ENCODE results near the gene MYBBP1A.

MYBBP1A gene

DNA sequence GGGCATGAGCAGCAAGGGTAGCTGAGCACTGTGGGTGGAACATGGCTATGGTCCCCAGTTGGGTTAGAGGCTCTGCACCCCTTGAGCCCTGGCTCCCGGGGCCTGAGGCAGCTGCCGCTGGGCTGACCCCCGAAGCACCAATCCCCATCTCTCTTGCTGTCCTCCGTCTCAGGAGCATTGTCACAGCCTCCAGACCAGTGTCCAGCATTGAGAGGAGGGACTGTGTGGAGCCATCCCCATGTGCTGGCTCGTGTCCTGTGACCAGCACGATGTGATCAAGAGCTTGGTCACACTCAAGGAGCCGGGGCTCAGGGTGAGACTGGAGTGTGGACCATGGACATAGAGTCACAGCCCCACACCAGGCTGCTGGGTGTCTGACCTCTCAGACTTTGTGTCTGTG, 32.0 kb upstream of the MYBBP1A start:
- H3K4me3 ChIP-seq (ENCODE audit: low read depth, low read length) = no peak overlapping the region
- TF ChIP-seq, protein P1, sequence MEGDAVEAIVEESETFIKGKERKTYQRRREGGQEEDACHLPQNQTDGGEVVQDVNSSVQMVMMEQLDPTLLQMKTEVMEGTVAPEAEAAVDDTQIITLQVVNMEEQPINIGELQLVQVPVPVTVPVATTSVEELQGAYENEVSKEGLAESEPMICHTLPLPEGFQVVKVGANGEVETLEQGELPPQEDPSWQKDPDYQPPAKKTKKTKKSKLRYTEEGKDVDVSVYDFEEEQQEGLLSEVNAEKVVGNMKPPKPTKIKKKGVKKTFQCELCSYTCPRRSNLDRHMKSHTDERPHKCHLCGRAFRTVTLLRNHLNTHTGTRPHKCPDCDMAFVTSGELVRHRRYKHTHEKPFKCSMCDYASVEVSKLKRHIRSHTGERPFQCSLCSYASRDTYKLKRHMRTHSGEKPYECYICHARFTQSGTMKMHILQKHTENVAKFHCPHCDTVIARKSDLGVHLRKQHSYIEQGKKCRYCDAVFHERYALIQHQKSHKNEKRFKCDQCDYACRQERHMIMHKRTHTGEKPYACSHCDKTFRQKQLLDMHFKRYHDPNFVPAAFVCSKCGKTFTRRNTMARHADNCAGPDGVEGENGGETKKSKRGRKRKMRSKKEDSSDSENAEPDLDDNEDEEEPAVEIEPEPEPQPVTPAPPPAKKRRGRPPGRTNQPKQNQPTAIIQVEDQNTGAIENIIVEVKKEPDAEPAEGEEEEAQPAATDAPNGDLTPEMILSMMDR (IDR thresholded peaks at IDR 0.05; ENCODE audit: borderline replicate concordance, insufficient read depth, low read depth, low read length) = no peak

DNA sequence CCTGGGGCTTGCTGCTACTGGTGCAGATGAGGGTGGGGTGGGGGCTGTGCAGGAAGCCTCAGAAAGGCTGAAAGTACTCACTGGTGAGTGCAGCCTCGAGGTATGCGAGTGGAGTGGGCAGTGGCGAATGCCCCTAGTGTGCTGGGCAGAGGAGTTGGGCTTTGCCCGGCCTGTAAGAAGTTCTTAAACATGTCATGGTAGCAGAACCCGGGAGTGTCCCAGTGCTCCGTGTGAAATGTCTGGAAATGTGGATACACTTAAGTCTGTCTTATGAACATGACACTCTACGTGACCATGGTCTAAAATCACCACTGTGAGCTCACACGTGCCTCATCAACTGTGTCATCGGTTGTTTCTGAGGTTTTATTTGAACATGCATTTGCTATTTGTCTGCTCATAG, 30.9 kb upstream of the MYBBP1A start:
- TF ChIP-seq, protein P1 (IDR thresholded peaks at IDR 0.05; ENCODE audit: borderline replicate concordance, insufficient read depth, low read depth, low read length) = no peak
- no peak overlapping the region for H3K4me3 ChIP-seq (ENCODE audit: low read depth, low read length)

DNA sequence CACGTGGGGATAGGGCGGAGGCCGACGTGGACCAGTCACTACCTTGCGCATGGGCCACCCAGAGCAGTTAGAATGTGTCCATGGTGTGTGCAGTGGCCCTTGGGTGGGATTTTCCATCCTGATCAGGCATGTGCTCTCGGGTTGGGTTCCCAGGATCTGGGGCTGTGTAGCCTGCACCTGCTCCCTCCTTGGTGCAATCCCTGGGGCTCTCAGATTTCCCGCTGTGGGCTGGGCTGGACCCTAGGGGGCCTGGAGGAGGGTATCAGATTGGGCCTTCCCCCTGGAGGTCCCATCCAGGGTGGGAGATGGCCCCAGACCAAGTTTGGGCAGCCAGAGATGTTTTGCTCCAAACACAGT, 30.4 kb upstream of the MYBBP1A start:
- H3K4me3 ChIP-seq (ENCODE audit: low read depth, low read length) = no peak overlapping the region
- TF ChIP-seq, protein P1 (IDR thresholded peaks at IDR 0.05; ENCODE audit: borderline replicate concordance, insufficient read depth, low read depth, low read length) = no peak

DNA sequence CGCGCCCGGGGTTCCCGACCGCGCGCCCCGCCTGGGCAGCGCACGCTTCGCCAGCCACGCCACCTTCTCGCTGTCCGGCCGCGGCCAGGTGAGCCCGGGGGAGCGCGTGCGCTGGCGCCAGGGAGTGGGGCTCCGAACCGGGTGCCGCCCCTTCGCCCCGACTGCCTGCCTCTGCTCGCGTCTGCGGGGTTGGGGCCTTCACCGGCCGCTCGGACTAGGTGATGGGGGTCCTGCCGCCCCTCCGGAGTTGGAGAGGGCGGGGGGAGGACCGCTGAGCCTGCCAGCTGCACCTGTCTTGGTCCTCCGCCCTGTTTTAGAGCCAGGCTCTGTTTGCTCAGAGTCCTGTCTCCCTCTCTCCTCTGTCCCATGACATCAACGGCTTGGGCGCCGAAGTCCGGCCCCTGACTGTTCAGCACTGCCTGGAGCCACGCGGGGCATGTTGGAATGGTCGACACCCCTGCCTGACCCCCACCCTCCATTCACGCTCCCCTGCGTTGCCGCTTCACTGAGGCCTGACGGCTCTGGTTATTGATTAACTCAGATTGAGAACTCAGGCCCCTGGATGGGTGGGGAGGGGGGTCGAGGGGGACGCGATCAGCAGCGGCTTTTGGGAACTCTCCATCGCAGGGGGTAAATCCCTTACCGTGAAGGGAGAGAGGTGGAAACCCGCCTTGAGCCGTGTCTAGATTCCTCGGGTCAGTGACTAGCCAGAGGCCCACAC, 29.9 kb upstream of the MYBBP1A start:
- TF ChIP-seq, protein P1 (IDR thresholded peaks at IDR 0.05; ENCODE audit: borderline replicate concordance, insufficient read depth, low read depth, low read length) = no peak
- H3K4me3 ChIP-seq (ENCODE audit: low read depth, low read length) = no peak overlapping the region

DNA sequence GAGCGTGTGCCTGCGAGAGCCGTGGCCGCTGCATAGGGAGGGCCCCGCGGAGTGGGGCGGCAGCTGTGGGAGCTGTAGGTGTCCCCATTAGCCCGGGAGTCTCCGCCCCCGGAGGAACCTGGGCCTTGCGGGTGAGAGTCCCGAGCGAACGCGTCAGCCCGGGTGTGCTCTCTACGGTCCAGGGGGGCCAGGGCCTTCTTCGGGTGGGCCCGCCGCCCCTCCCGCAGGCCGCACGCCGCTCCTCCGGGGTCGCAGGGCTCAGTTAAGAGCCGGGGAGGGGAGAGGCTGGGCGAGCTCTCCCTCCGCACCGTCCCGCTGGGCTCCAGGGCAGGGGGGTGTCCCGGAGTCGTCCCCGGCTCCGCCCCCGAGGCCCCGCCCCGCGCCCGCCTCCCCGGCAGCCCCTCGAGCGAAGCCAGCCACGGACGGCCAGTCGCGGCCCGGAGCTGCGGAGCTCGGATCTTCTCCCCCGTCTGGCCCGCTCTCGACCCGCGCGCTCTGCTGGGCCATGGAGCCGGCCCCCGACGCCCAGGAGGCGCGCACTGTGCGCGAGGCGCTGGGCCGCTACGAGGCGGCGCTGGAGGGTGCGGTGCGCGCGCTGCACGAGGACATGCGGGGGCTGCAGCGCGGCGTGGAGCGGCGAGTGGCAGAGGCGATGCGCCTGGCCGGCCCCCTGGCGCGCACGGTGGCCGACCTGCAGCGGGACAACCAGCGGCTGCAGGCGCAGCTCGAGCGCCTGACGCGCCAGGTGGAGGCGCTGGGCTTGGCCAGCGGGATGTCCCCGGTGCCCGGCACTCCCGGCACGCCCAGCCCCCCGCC, 29.1 kb upstream of the MYBBP1A start, which contains the start of gene SMTNL2:
SMTNL2 (plus strand) TSS at position 429 of the 816 bp plus-strand sequence; CDS start at position 506, 77 bp downstream.
- TF ChIP-seq, protein P1 (IDR thresholded peaks at IDR 0.05; ENCODE audit: borderline replicate concordance, insufficient read depth, low read depth, low read length) = no peak
- H3K4me3 ChIP-seq (ENCODE audit: low read depth, low read length) = no peak within 1 kb of the TSS

DNA sequence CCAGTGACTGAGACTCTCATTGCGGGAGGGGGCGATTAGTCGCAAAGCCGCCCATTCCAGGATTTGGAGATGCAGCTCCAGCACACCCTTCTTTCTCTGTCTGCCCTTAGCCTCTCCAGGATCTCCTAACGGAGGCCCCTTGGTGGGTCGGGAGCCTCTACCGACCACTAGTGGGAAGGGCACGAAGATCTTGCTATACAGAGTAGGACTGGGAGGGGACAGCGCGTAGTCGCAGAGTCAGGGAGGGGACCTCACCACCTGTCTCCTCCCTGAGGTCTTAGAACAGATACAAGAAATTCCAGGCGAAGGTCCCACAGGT, 28.6 kb upstream of the MYBBP1A start:
- no peak overlapping the region for H3K4me3 ChIP-seq (ENCODE audit: low read depth, low read length)
- TF ChIP-seq, protein P1 (IDR thresholded peaks at IDR 0.05; ENCODE audit: borderline replicate concordance, insufficient read depth, low read depth, low read length) = no peak

DNA sequence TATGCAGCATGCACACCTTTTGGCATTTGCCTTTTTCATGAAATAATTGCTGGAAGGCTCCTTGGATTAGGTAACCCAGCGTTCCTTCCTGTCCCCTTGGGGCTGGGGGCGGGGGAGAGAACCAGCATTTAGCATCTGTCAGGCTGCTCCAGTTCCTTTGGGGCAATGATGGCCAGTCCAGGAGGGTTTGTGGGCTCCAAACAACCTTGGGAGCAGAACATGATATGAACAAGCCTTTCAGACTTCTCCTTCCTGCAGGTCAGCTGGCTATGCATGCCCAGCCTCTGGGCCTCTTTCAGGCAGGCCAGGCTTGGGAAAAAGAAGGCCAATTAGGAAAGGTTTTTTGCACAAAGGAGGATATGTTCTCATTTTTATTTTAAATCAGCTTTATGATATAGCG, 28.0 kb upstream of the MYBBP1A start:
- TF ChIP-seq, protein P1 (IDR thresholded peaks at IDR 0.05; ENCODE audit: borderline replicate concordance, insufficient read depth, low read depth, low read length) = no peak
- H3K4me3 ChIP-seq (ENCODE audit: low read depth, low read length) = no peak overlapping the region

All from GM12875 (cell line).